Body of pancreas (tissue), 4 donors: ENCODE measurements around the gene APIP.
"Not testable (repeated sequence)": the region's sequence is repeated elsewhere in the genome, so short reads cannot be mapped to it uniquely, and the experiment has no call there.

Experiments used
- CTCF ChIP-seq, 7 experiments: fragments of 450-650 bp in 4 of 7; fragments of 200-600 bp in 3 of 7; sonication (generic) in 3 of 7; IDR thresholded peaks; one replicate each; pipeline ENCODE4 v1.5.1; 2016 to 2019; ENCODE audit warnings: antibody characterized with exemption in 7 of 7
- POLR2A ChIP-seq, 3 donors: fragments of 450-650 bp; IDR thresholded peaks; one replicate each; pipeline ENCODE4 v1.6.1; 2016; ENCODE audit warnings: antibody characterized with exemption in 3 of 3, mild to moderate bottlenecking in 2 of 3

GRCh38 chr11:34896191-34896590, 20.0 kb downstream of the APIP start:
- not testable (repeated sequence) for TF ChIP-seq CTCF, POLR2A (IDR thresholded peaks at IDR 0.05)
